ENCODE data around the gene DNASE1L2. TPM values are rescaled to one million over a fixed set of nuclear protein-coding genes. Genes with fewer than 3 reads are reported as not detected.
A peak's percentile ranks its signal among the peaks of the same experiment; 100 is the strongest.

The DNASE1L2 gene
- total RNA-seq, 1 experiment from 2014 or later = 0.27 TPM

DNA sequence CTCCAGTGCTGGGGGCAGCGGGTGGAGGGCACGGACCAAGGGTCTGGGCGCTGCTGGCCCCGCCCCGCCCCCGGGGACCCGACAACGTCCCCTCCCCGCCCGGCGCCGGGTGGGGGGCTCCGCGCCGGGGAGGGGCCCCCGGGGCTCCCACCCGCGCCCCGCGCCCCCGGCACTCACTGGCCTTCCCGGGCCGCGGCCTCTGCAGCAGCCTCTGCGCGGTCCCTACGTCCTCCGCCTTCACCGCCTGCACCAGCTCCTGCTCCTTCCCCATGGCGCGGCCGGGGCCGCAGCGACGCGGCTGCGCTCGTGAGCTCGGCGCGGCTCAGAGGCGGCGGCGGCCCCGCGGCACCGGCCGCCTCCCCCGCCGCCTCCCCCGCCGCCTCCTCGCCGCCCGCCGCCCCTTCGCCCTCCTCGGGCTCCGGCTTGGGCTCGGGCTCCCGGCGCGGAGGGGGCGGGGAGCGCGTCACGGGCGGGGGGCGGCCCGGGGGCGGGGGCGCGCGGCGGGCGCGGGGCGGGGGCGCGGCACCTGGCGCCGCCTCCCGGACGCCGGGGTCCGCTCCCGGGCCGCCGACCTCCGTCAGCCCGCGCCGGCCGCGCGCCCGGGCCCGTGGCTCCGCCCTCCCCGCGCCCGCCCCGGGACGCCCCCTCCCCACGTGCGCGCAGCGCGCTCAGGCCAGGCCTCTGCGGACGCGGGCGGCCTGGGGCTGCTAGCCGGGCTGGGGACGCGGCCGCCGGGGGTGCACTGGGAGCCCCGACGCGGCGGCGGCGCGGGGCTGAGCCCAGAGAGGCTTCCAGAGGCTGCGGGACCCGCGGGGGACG is 39.9 kb upstream of the DNASE1L2 start, which contains the start of gene CASKIN1:
CASKIN1 (minus strand) TSS at position 444 of the 819 bp plus-strand sequence; CDS start at position 271, 173 bp downstream.
- DNase-seq = peak in 1 of 2 experiments; percentile 53
- CTCF ChIA-PET = interaction anchor here (1.2 to 3.8 kb wide), 2 partner anchors 56 to 73 kb away, joined by 4 to 29 read pairs; partner anchors contain the start of gene ECI1
- intact Hi-C loops (cut with micrococcal nuclease; ENCODE audit: unreplicated experiment) = no loop called here
- peak within 1 kb of the TSS; percentile 69 for H3K4me3 Mint-ChIP-seq (ENCODE audit: unreplicated experiment)
- BruUV-seq (replicated peaks) = no TSS peak
- Histone ChIP-seq H3K36me3 (ENCODE audit: control insufficient read depth, insufficient read depth, low read length) (no peaks in the 10 kb centered on the region), H3K4me3 (ENCODE audit: low read depth, low read length) (peak within 1 kb of the TSS; percentile 49), H3K9me3 (no peaks in the 10 kb centered on the region), H3K27me3 (replicated peaks; ENCODE audit: control insufficient read depth, insufficient read depth, low read length) (no peaks in the 10 kb centered on the region), H3K4me1 (peaks cover 9% of the 10 kb centered on the region)
- H3K36me3 Mint-ChIP-seq (ENCODE audit: insufficient read depth, unreplicated experiment) = no peaks in the 10 kb centered on the region
- POLR2A ChIA-PET = no interaction called here
- H3K4me1 Mint-ChIP-seq (ENCODE audit: low read depth, unreplicated experiment) = no peaks in the 10 kb centered on the region
- no peak within 1 kb of the TSS for H3K27ac Mint-ChIP-seq (ENCODE audit: unreplicated experiment)
- H3K27me3 Mint-ChIP-seq (ENCODE audit: insufficient read depth, unreplicated experiment) = no peaks in the 10 kb centered on the region
- no peaks in the 10 kb centered on the region for H3K9me3 Mint-ChIP-seq (ENCODE audit: unreplicated experiment)
- TF ChIP-seq, protein P1, sequence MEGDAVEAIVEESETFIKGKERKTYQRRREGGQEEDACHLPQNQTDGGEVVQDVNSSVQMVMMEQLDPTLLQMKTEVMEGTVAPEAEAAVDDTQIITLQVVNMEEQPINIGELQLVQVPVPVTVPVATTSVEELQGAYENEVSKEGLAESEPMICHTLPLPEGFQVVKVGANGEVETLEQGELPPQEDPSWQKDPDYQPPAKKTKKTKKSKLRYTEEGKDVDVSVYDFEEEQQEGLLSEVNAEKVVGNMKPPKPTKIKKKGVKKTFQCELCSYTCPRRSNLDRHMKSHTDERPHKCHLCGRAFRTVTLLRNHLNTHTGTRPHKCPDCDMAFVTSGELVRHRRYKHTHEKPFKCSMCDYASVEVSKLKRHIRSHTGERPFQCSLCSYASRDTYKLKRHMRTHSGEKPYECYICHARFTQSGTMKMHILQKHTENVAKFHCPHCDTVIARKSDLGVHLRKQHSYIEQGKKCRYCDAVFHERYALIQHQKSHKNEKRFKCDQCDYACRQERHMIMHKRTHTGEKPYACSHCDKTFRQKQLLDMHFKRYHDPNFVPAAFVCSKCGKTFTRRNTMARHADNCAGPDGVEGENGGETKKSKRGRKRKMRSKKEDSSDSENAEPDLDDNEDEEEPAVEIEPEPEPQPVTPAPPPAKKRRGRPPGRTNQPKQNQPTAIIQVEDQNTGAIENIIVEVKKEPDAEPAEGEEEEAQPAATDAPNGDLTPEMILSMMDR (IDR thresholded peaks at IDR 0.05; ENCODE audit: insufficient read depth in 1 of 2, low read depth in 1 of 2, low read length in 1 of 2, severe bottlenecking in 1 of 2, unreplicated experiment in 1 of 2) = no peak

DNA sequence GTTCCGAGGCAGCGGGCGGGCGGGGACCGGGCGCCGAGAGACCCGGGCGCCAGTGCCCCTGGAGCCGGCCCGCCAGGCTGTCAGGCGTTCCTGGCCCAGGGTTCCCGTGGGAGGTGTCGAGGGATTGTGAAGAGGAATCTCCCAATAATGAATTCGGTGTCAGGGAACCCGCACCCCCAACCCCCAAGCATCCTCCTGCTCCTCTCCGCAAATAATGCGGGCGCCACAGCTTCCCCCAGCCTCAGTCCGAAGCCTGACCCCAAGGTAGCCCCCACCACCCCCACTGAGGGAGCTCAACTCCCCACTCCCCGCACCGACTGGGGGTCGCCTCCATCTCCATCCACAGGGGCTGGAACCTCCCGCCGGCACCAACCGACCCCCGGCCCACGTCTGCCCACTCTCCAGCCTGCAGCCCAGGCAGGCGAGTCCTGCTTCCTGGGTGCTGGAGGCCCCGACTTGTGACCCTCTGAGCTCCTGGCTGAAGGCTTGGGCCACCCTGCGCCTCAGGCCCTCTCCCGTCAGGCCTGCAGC is 39.2 kb upstream of the DNASE1L2 start:
- no peak overlapping the region for H3K27ac Mint-ChIP-seq (ENCODE audit: unreplicated experiment)
- no peaks in the 10 kb centered on the region for H3K4me1 Mint-ChIP-seq (ENCODE audit: low read depth, unreplicated experiment)
- DNase-seq = no peak
- H3K27me3 Mint-ChIP-seq (ENCODE audit: insufficient read depth, unreplicated experiment) = no peaks in the 10 kb centered on the region
- intact Hi-C loops (cut with micrococcal nuclease; ENCODE audit: unreplicated experiment) = no loop called here
- peak overlapping the region; percentile 69 for H3K4me3 Mint-ChIP-seq (ENCODE audit: unreplicated experiment)
- BruUV-seq (replicated peaks) = no TSS peak
- TF ChIP-seq, protein P1 (IDR thresholded peaks at IDR 0.05; ENCODE audit: insufficient read depth in 1 of 2, low read depth in 1 of 2, low read length in 1 of 2, severe bottlenecking in 1 of 2, unreplicated experiment in 1 of 2) = no peak
- H3K4me3 ChIP-seq (ENCODE audit: low read depth, low read length) = peak overlapping the region; percentile 29
- H3K36me3 ChIP-seq (ENCODE audit: control insufficient read depth, insufficient read depth, low read length) = no peaks in the 10 kb centered on the region
- no peaks in the 10 kb centered on the region for H3K27me3 ChIP-seq (replicated peaks; ENCODE audit: control insufficient read depth, insufficient read depth, low read length)
- H3K9me3 ChIP-seq = no peaks in the 10 kb centered on the region
- CTCF ChIA-PET = interaction anchor here (3.8 kb wide), 1 partner anchor 55 kb away, joined by 29 read pairs; the partner anchor contains the start of gene ECI1
- peaks cover 9% of the 10 kb centered on the region for H3K4me1 ChIP-seq
- POLR2A ChIA-PET = no interaction called here
- peaks cover 3% of the 10 kb centered on the region for H3K36me3 Mint-ChIP-seq (ENCODE audit: insufficient read depth, unreplicated experiment)
- H3K9me3 Mint-ChIP-seq (ENCODE audit: unreplicated experiment) = no peaks in the 10 kb centered on the region

DNA sequence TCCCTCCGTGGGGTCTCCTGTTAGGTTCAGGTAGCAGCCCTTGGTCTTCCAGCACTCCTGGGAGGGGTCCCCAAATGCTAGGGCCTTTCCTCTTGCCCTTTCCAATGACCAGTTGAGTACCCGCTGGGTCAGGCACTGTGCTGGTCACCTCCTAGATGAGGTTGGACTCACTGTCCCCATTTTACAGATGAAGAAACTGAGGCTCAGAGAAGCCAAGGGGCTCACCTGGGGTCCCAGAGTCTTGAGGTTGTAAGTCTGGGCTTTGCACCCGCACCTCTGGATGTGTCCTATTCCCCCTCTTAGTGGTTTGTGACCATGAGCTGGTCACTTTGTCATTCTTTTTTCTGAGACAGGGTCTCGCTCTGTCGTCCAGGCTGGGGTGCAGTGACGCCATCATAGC is 38.5 kb upstream of the DNASE1L2 start:
- no TSS peak for BruUV-seq (replicated peaks)

More for the DNA sequence above, 38.5 kb upstream of the DNASE1L2 start:
- intact Hi-C loops (cut with micrococcal nuclease; ENCODE audit: unreplicated experiment) = no loop called here
- ChIA-PET CTCF (interaction anchor here (3.8 kb wide), 1 partner anchor 54 kb away, joined by 29 read pairs; the partner anchor contains the start of gene ECI1), POLR2A (no interaction called here)
- H3K4me1 ChIP-seq = peaks cover 9% of the 10 kb centered on the region
- H3K36me3 ChIP-seq (ENCODE audit: control insufficient read depth, insufficient read depth, low read length) = no peaks in the 10 kb centered on the region
- Mint-ChIP-seq H3K27me3 (ENCODE audit: insufficient read depth, unreplicated experiment) (no peaks in the 10 kb centered on the region), H3K4me3 (ENCODE audit: unreplicated experiment) (peak overlapping the region; percentile 69), H3K4me1 (ENCODE audit: low read depth, unreplicated experiment) (no peaks in the 10 kb centered on the region), H3K27ac (ENCODE audit: unreplicated experiment) (no peak overlapping the region), H3K36me3 (ENCODE audit: insufficient read depth, unreplicated experiment) (peaks cover 7% of the 10 kb centered on the region), H3K9me3 (ENCODE audit: unreplicated experiment) (no peaks in the 10 kb centered on the region)
- TF ChIP-seq, protein P1 (IDR thresholded peaks at IDR 0.05; ENCODE audit: insufficient read depth in 1 of 2, low read depth in 1 of 2, low read length in 1 of 2, severe bottlenecking in 1 of 2, unreplicated experiment in 1 of 2) = no peak
- no peaks in the 10 kb centered on the region for H3K9me3 ChIP-seq
- H3K27me3 ChIP-seq (replicated peaks; ENCODE audit: control insufficient read depth, insufficient read depth, low read length) = no peaks in the 10 kb centered on the region
- H3K4me3 ChIP-seq (ENCODE audit: low read depth, low read length) = no peak overlapping the region
- no peak for DNase-seq
